Measurements from ENCODE around the gene KRTAP26-1. TPM values are rescaled to one million over a fixed set of nuclear protein-coding genes. Genes with fewer than 3 reads are reported as not detected.

The KRTAP26-1 gene
- total and polyA plus RNA-seq, 2 of the 4 experiments (the other 2 are of a cell fraction), result not detected

DNA sequence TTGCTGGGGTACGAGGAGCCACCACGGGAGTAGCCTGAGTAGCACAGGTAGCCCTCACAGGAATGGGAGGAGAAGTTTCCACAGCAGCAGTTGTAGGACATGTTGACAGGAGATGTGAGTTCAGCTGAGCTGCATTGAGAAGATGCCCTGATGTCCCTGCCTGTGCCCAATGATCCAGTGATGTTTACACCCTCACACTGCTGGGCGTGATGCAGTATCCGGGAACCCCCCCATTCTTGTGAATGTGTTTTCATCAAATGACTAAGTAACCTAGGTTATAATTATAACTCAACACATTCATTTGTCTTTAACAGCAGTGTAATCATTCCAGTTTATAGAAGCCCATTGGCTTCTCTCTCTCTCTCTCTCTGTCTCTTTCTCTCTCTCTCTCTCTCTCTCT is 28.4 kb upstream of the KRTAP26-1 start, which contains the start of gene KRTAP23-1:
TSS of gene KRTAP23-1 (minus strand) at position 101 of the 400 bp plus-strand sequence. CDS start at position 101, 0 bp downstream.
- no peaks in the 10 kb centered on the region for H3K36me3 ChIP-seq (ENCODE audit: control insufficient read depth, insufficient read depth, low read length)
- WGBS, 2 experiments (ENCODE audit: extremely low coverage in 2 of 2, insufficient read length in 1 of 2), result no CpG with 5 or more reads among the region's 4 CpGs
- H2AK5ac ChIP-seq (ENCODE audit: low read depth, low read length), result no peak within 1 kb of the TSS
- no TSS peak for BruUV-seq (replicated peaks)
- no peak for ATAC-seq (ENCODE audit: low read depth)
- no peak within 1 kb of the TSS for H2BK20ac ChIP-seq (ENCODE audit: low read depth, low read length)
- H2BK5ac ChIP-seq (ENCODE audit: low read depth, low read length, poor library complexity, severe bottlenecking), result no peak within 1 kb of the TSS
- H2AFZ ChIP-seq (replicated peaks; ENCODE audit: low read length, poor library complexity), result peak within 1 kb of the TSS; percentile 14
- no peak within 1 kb of the TSS for H3K9ac ChIP-seq (ENCODE audit: low read depth, low read length)
- no peak for TF ChIP-seq SMC3 (IDR thresholded peaks at IDR 0.05; ENCODE audit: low read depth, low read length)
- no peak within 1 kb of the TSS for H3K4ac ChIP-seq (ENCODE audit: low read depth, low read length)
- no peaks in the 10 kb centered on the region for H3K4me1 ChIP-seq (ENCODE audit: control insufficient read depth, insufficient read depth, low read length)
- no peaks in the 10 kb centered on the region for H3K27me3 ChIP-seq (ENCODE audit: control insufficient read depth, insufficient read depth, low read length)
- ChIA-PET CTCF (no interaction called here), POLR2A (ENCODE audit: unreplicated experiment) (no interaction called here)
- H4K5ac ChIP-seq (ENCODE audit: low read depth, low read length), result no peak within 1 kb of the TSS
- H3K9me3 ChIP-seq (ENCODE audit: control insufficient read depth, insufficient read depth, low read length), result peaks cover 15% of the 10 kb centered on the region
- intact Hi-C loops (cut with micrococcal nuclease), result no loop called here
- H3K27ac ChIP-seq (ENCODE audit: insufficient read depth, low read length), result no peak within 1 kb of the TSS
- no peak within 1 kb of the TSS for H3K4me3 ChIP-seq (ENCODE audit: insufficient read depth, low read depth, low read length)
- no peak within 1 kb of the TSS for H2BK120ac ChIP-seq (ENCODE audit: low read depth, low read length)
- H3K18ac ChIP-seq (ENCODE audit: low read depth, low read length), result no peak within 1 kb of the TSS
- no peak for DNase-seq
- no peaks in the 10 kb centered on the region for H3K79me1 ChIP-seq (ENCODE audit: low read depth in 1 of 2, low read length in 2 of 2)
- no peak within 1 kb of the TSS for H4K91ac ChIP-seq (ENCODE audit: insufficient read depth, low read depth, low read length)
- no peak within 1 kb of the TSS for H2BK15ac ChIP-seq (ENCODE audit: low read depth, low read length)
- no peak within 1 kb of the TSS for H3K14ac ChIP-seq (replicated peaks; ENCODE audit: low read depth, low read length)
- no peak within 1 kb of the TSS for H3K4me2 ChIP-seq (ENCODE audit: low read depth, low read length)
- in situ Hi-C loops (cut with MboI; ENCODE audit: low sequenced_read_pairs), result no loop called here
- H3K23ac ChIP-seq (ENCODE audit: low read depth, low read length), result no peak within 1 kb of the TSS
- no peak within 1 kb of the TSS for H3K56ac ChIP-seq (ENCODE audit: extremely low read depth, insufficient read depth, low read length)
- no peak within 1 kb of the TSS for H2AK9ac ChIP-seq (replicated peaks; ENCODE audit: low read depth, low read length, poor library complexity)
- no peaks in the 10 kb centered on the region for H4K20me1 ChIP-seq (ENCODE audit: insufficient read depth, low read length)
- H4K8ac ChIP-seq (ENCODE audit: low read depth in 2 of 2, low read length in 2 of 2), result no peak within 1 kb of the TSS
- no peaks in the 10 kb centered on the region for H3K9me1 ChIP-seq (ENCODE audit: insufficient read depth, low read length)
- dilution Hi-C loops (cut with HindIII; ENCODE audit: low sequenced_read_pairs, unreplicated experiment), result no loop called here

Data from IMR-90 (cell line).